Immature natural killer cell (primary cell): Measurements from ENCODE around the gene MARK4. TPM values are rescaled to one million over a fixed set of nuclear protein-coding genes. Genes with fewer than 3 reads are reported as not detected.

Experiments
- polyA plus RNA-seq, 3 donors: library from polyadenylated mRNA; unstranded; fragments of 300-500 nt; fragmentation: Illumina TruSeq; gene quantifications; one replicate each; pipeline ENCODE4 v1.2.3, GENCODE V29; 2021

Gene MARK4
- polyA plus RNA-seq, 3 donors from 2014 or later: 1.6 TPM; not detected in 2

Other genes starting within 250 kb of the MARK4 start
- gene RELB, start 249.8 kb upstream of the MARK4 start, polyA plus RNA-seq: 10 to 100 TPM in 1 of 3 donors, 1 to 10 TPM in 2; 6.0 to 15.4 (median 7.1) TPM
- gene CLASRP, start 212.2 kb upstream of the MARK4 start, polyA plus RNA-seq: 1 to 10 TPM; 2.7 to 9.0 (median 2.9) TPM
- gene ZNF296, start 174.8 kb upstream of the MARK4 start, polyA plus RNA-seq: 10 to 100 TPM in 2 of 3 donors, 1 to 10 TPM in 1; 4.0 to 25.6 (median 12.4) TPM
- 100 to 1,000 TPM; 120 to 130 (median 123) TPM for gene GEMIN7, start 172.0 kb upstream of the MARK4 start, polyA plus RNA-seq
- gene PPP1R37, start 158.1 kb upstream of the MARK4 start, polyA plus RNA-seq: 1 to 10 TPM in 1 of 3 donors, under 1 TPM in 1, not detected in 1; 0.37 to 1.1 TPM
- under 1 TPM in 2 of 3 donors, not detected in 1; 0.18 to 0.43 TPM for gene NKPD1, start 90.3 kb upstream of the MARK4 start, polyA plus RNA-seq
- 100 to 1,000 TPM; 132 to 193 (median 166) TPM for gene TRAPPC6A, start 73.0 kb upstream of the MARK4 start, polyA plus RNA-seq
- 10 to 100 TPM in 1 of 3 donors, 1 to 10 TPM in 2; 2.9 to 22.4 (median 8.5) TPM for gene BLOC1S3, start 72.5 kb upstream of the MARK4 start, polyA plus RNA-seq
- gene EXOC3L2, start 5.9 kb upstream of the MARK4 start, polyA plus RNA-seq: not detected
- not detected for gene CKM, start 71.6 kb downstream of the MARK4 start, polyA plus RNA-seq
- gene KLC3, start 89.5 kb downstream of the MARK4 start, polyA plus RNA-seq: not detected
- gene ERCC2, start 119.3 kb downstream of the MARK4 start, polyA plus RNA-seq: 1 to 10 TPM; 2.4 to 8.7 (median 3.1) TPM
- gene PPP1R13L, start 153.8 kb downstream of the MARK4 start, polyA plus RNA-seq: under 1 TPM in 2 of 3 donors, not detected in 1; 0.08 to 0.84 TPM
- gene POLR1G, start 155.4 kb downstream of the MARK4 start, polyA plus RNA-seq: 1 to 10 TPM in 1 of 3 donors, under 1 TPM in 2; 0.43 to 2.3 (median 0.77) TPM
- 10 to 100 TPM; 50.8 to 62.2 (median 54.5) TPM for gene ERCC1, start 172.6 kb downstream of the MARK4 start, polyA plus RNA-seq
- gene FOSB, start 216.7 kb downstream of the MARK4 start, polyA plus RNA-seq: 10 to 100 TPM; 11.6 to 30.1 (median 11.6) TPM
- gene RTN2, start 245.8 kb downstream of the MARK4 start, polyA plus RNA-seq: under 1 TPM in 2 of 3 donors, not detected in 1; 0.48 to 0.80 TPM
- 1 to 10 TPM; 3.9 to 5.7 (median 4.0) TPM for gene PPM1N, start 247.2 kb downstream of the MARK4 start, polyA plus RNA-seq